ENCODE data around the gene DTL.
A peak's percentile ranks its signal among the peaks of the same experiment; 100 is the strongest.

Gene DTL

GRCh38 chr1:212035835-212036605 lies 472 bp downstream of the DTL start:
- DNase-seq: no peak

DNA sequence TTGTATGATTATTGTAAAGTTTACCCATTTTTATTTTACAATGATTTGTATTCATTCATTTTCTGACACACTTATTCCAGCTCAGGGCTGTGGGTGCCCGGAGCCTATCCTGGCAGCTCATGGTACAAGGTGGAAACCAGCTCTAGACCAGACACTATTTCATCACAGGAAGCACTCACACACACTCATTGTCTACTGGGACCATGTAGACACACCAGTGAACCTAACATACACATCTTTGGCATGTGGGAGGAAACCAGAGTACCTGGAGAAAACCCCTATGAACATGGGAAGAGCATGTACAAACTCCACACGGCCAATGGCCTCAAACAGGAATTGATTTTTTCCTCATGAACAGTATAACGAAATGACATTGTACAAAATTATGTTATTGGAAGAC lies 2.4 kb downstream of the DTL start:
- peak; percentile 25 for DNase-seq

- DNase-seq: no peak
Observed at GRCh38 chr1:212039622-212040021, 4.1 kb downstream of the DTL start.

GRCh38 chr1:212040629-212041412 lies 5.3 kb downstream of the DTL start:
- no peak for DNase-seq

- no peak for DNase-seq
Observed at GRCh38 chr1:212042436-212042835, 6.9 kb downstream of the DTL start.

DNA sequence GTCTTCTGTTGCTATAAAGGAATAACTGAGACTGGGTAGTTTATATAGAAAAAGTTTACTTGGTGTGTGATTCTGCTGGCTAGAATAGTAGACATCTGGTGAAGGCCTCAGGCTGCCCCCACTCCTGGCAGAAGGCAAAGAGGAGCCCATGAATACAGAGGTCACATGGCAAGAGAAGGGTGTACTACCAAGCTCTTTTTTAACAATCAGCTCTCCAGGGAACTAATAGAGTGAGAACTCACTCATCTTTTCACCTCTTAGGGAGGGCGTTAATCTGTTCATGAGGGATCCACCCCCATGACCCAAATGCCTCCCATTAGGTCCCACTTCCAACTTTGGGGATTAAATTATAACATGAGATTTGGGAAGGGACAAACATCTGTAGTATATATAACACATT lies 9.3 kb downstream of the DTL start:
- DNase-seq: no peak

- no peak for DNase-seq
Observed at GRCh38 chr1:212045981-212046380, 10.4 kb downstream of the DTL start.

DNA sequence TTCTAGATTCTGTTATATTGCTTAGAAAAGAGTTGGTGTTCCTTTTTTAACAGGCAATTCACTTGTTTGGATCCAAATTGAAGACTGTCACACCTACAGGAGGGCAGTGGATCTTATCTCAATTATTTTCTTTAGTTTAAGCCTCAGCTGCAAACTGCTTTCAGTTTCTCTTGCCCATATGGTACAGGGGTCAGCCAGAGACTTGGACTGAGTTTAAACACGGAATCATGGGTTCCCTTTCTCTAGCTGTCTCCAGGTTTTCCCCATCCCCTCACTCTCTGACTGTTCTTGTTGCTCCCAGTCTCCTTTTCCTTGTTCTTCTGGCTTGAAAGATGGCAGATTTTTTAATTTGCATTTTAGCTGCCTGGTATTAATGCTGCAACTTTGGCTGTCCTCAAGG lies 18.4 kb downstream of the DTL start:
- no peak for DNase-seq

DNA sequence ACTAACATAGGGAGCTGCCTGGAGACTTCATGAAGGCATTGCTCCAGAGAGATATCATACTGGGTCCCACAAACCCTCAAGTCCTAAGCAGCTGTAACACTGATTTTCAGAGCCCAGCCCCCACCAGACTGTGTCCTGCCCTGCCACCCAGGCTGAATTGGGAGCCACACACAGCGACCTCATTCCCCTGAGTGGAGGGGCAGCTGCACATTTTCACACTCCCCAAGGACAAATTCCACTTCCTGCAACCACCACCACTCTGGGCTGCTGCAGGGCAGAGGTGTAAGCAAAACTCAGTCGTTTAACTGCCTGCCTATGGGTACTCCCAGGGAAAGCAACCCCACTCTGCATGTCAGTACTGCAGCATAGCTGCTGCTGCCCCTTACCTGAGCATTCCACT lies 19.8 kb downstream of the DTL start:
- no peak for DNase-seq

- no peak for DNase-seq
Observed at GRCh38 chr1:212060632-212061472, 25.3 kb downstream of the DTL start.

DNA sequence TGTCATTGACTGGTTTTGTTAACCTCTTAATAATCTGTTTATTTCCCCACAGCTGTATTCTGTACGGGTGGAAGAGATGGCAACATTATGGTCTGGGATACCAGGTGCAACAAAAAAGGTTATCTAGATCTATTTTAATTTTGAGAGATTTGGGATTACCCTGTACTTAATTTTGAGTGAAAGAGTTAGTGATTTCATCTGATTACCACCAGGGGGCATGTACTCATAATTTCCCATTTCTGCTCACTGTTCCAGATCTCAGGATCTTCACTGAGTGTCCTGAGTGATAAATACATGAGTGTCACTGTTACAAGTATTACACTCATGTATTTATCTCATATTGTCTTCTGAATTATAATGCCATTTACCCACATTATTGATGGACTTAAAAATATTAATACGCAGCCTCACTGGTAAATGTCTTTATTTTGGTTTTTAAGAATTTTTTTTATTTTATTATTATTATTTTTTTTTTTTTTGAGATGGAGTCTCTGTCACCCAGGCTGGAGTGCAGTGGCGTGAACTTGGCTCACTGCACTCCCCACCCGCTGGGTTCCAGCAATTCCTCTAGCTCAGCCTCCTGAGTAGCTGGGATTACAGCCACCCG lies 27.4 kb downstream of the DTL start:
- DNase-seq: peak; percentile 14

DNA sequence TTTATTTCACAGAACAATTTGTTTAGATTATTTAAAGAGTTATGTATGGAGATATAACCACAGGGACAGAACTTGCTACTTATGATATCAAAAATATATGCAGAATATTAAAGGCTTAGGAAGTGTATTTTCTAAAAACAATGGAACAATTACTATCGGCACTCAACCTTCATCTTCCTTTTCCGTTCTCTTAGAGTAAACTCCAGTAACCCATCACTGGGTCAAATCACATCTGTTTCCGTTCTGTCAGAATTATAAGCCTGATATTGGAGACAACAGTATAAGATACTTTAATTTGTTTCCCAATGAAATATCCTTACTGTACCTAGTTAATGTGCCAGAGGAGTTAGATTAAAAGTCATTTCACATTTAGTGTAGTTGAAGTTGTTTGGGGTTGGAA lies 32.2 kb downstream of the DTL start:
- DNase-seq: no peak

GRCh38 chr1:212070720-212071302 lies 35.3 kb downstream of the DTL start:
- no peak for DNase-seq

DNA sequence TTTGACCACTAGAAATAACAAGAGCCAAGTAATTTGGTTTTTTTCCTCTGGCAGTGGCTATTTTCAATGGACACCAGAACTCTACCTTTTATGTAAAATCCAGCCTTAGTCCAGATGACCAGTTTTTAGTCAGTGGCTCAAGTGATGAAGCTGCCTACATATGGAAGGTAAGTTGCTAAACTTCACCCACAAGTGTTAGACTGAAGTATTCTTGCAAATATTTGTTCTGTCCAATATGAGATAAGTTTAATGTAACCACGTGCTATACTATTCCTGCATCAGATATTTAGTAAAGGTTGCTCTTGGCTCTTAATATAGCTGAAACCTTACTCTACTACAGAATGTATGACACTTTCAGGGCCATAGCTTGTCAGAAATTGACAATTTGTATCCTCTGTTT lies 36.5 kb downstream of the DTL start:
- no peak for DNase-seq

GRCh38 chr1:212073490-212073889 lies 37.9 kb downstream of the DTL start:
- no peak for DNase-seq

- no peak for DNase-seq
Observed at GRCh38 chr1:212074313-212074712, 38.8 kb downstream of the DTL start.

DNA sequence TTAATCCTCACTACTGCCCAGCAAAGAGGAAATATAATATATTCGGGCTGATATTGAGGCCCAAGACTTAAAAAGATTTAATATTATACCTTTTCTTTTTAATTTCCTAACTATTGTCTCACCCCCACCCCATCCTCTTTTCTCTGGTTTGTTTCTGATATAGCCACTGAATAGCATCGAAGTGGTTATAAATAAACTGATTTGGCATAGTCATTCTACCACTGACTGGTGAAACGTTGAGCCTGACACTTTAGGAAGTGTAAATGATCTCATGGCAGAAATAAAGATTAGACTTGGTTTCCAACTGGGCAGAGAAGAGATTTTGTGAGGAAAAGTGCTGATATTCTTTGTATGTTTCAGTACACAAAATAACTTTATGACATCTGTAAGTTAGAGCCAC lies 39.3 kb downstream of the DTL start:
- DNase-seq: no peak

DNA sequence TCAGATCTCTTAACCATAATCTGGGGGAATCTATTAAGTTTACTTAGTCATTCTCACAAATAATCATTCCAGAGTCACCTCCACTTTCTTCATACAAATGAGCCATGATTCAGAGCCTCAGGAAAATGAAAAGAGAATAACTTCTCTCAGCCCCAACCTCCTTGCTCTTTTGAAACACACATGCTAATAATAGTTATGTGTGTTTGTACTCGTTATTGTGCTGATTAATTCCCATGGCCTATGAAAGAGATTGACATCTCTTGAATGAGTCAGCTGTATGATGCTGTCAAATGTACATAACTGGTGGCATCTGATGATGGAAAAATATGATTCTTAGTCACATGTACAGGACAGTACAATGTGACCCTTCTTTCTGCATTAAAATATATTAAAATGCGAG lies 41.5 kb downstream of the DTL start:
- DNase-seq: no peak

- no peak for DNase-seq
Observed at GRCh38 chr1:212078826-212079225, 43.3 kb downstream of the DTL start.

GRCh38 chr1:212082765-212083406 lies 47.3 kb downstream of the DTL start:
- DNase-seq: no peak

- DNase-seq: peak; percentile 56
Observed at GRCh38 chr1:212089560-212090163, 54.1 kb downstream of the DTL start.
